Kidney (tissue), 22 donors: Measurements from ENCODE around the gene FKBP1B. TPM values are rescaled to one million over a fixed set of nuclear protein-coding genes. Genes with fewer than 3 reads are reported as not detected.

Experiments
- DNase-seq, 5 donors: peaks; one replicate each; pipeline ENCODE4 v3.0.0-alpha.2; 2013 to 2020
- FAIRE-seq: peaks from 2 replicates; lab custom pipeline; 2012; peaks lifted over from hg19 to GRCh38; lab: Jason Lieb, UNC
- H3K27ac ChIP-seq, 2 donors: one replicate each; pipeline ENCODE4 v1.7.0; 2013; ENCODE audit warnings: low read depth in 2 of 2, low read length in 2 of 2, inconsistent platforms in 1 of 2
- H3K27me3 ChIP-seq: one replicate; pipeline ENCODE4 v1.7.1; 2013; ENCODE audit warnings: low read length, inconsistent platforms; ENCODE audit not compliant: control insufficient read depth, insufficient read depth
- H3K36me3 ChIP-seq, 3 donors: one replicate each; pipeline versions ENCODE4 v1.7.0 to v1.7.1; 2013; ENCODE audit warnings: low read length in 3 of 3, control low read depth in 1 of 3, inconsistent platforms in 1 of 3; ENCODE audit not compliant: insufficient read depth in 3 of 3, control insufficient read depth in 2 of 3
- H3K4me1 ChIP-seq, 3 donors: one replicate each; pipeline versions ENCODE4 v1.7.0 to v1.7.1; 2013; ENCODE audit warnings: low read length in 3 of 3, inconsistent platforms in 1 of 3, low read depth in 1 of 3; ENCODE audit not compliant: control insufficient read depth in 2 of 3, insufficient read depth in 2 of 3
- H3K4me3 ChIP-seq, 3 donors: one replicate each; pipeline versions ENCODE4 v1.7.0 to v1.8.1; 2013; ENCODE audit warnings: low read length in 3 of 3, control low read depth in 1 of 3, inconsistent platforms in 1 of 3
- H3K9ac ChIP-seq, 3 donors: one replicate each; pipeline versions ENCODE4 v1.7.0 to v1.7.1; 2013; ENCODE audit warnings: low read length in 3 of 3, control low read depth in 1 of 3, inconsistent platforms in 1 of 3
- H3K9me3 ChIP-seq, 3 donors: one replicate each; pipeline versions ENCODE4 v1.7.0 to v1.7.1; 2013; ENCODE audit warnings: low read length in 3 of 3, control low read depth in 1 of 3, inconsistent platforms in 1 of 3; ENCODE audit not compliant: control insufficient read depth in 2 of 3, insufficient read depth in 1 of 3
- intact Hi-C: fragments of 100-400 bp; cut with DNase I; formaldehyde crosslinking; loops from one replicate; pipeline ENCODE4 v1.11.1; 2022
- long read RNA-seq, 10 donors: library from polyadenylated mRNA in 1 of 10; unstranded in 1 of 10; transcript quantifications; one replicate each; pipeline ENCODE4 v2.0.0 and lab custom pipeline, GENCODE V29; 2021 to 2026
- polyA plus RNA-seq: library from polyadenylated mRNA; stranded (reverse); fragments of 350-450 nt; fragmentation: Illumina TruSeq; extraction: RNeasy Lipid Tissue Mini Kit (QIAGEN cat#74804); gene quantifications from one replicate; pipeline ENCODE4 v1.2.3, GENCODE V29; 2014; ENCODE audit warnings: low read depth, low replicate concordance; ENCODE audit not compliant: insufficient read depth
- total RNA-seq: library from RNA; stranded (reverse); fragmentation: NEBNext Ultra II Directional; extraction: Animal tissue kit (Norgen Biotek cat#: 25700); gene quantifications from one replicate; pipeline ENCODE4 v1.2.1, GENCODE V29; 2021
- TF ChIP-seq, protein P1 (sequence below): IDR thresholded peaks from 3 replicates; pipeline ENCODE4 v1.5.1; 2012; ENCODE audit warnings: mild to moderate bottlenecking, moderate library complexity, borderline replicate concordance; ENCODE audit not compliant: insufficient read depth; ENCODE audit errors: extremely low read depth
- donor health status: control.
- donor health status: control.
- donor health status: control.
- donor health status: control.
- donor health status: control.
- donor health status: DM: yes; HTN: yes; CAD: no.
- donor health status: Normal renal cell carcinoma (clear cell type).

The FKBP1B gene
- total RNA-seq (11.8 TPM), polyA plus RNA-seq (19.8 TPM)
- long read RNA-seq, donor 1, partial matches to known transcripts = 0 of 4 reads
- long read RNA-seq, donor 1, other reads (novel, unspliced or antisense) = 0 of 4 reads
- long read RNA-seq, donor 2, transcript FKBP1B-201 (4 exons, 952 nt) = major isoform, 5 of 7 reads
- long read RNA-seq, donor 2, partial matches to known transcripts = 0 of 7 reads
- long read RNA-seq, donor 2, other reads (novel, unspliced or antisense) = 0 of 7 reads
- long read RNA-seq, donor 3, partial matches to known transcripts = 0 of 6 reads
- long read RNA-seq, donor 3, other reads (novel, unspliced or antisense) = 0 of 6 reads
- long read RNA-seq, donor 4, partial matches to known transcripts = 0 of 1 reads
- long read RNA-seq, donor 4, other reads (novel, unspliced or antisense) = 0 of 1 reads
- long read RNA-seq, donor 5 = 0 reads
- long read RNA-seq, donor 6, transcript FKBP1B-202 (4 exons, 1,010 nt) = major isoform, 5 of 8 reads
- long read RNA-seq, donor 6, partial matches to known transcripts = 0 of 8 reads
- long read RNA-seq, donor 6, other reads (novel, unspliced or antisense) = 0 of 8 reads
- long read RNA-seq, donor 7, partial matches to known transcripts = 1 of 7 reads
- long read RNA-seq, donor 7, other reads (novel, unspliced or antisense) = 0 of 7 reads
- long read RNA-seq, donor 8, partial matches to known transcripts = 0 of 1 reads
- long read RNA-seq, donor 8, other reads (novel, unspliced or antisense) = 0 of 1 reads
- long read RNA-seq, donor 9, partial matches to known transcripts = 0 of 1 reads
- long read RNA-seq, donor 9, other reads (novel, unspliced or antisense) = 0 of 1 reads
- long read RNA-seq, donor 10, partial matches to known transcripts = 0 of 5 reads
- long read RNA-seq, donor 10, other reads (novel, unspliced or antisense) = 0 of 5 reads

DNA sequence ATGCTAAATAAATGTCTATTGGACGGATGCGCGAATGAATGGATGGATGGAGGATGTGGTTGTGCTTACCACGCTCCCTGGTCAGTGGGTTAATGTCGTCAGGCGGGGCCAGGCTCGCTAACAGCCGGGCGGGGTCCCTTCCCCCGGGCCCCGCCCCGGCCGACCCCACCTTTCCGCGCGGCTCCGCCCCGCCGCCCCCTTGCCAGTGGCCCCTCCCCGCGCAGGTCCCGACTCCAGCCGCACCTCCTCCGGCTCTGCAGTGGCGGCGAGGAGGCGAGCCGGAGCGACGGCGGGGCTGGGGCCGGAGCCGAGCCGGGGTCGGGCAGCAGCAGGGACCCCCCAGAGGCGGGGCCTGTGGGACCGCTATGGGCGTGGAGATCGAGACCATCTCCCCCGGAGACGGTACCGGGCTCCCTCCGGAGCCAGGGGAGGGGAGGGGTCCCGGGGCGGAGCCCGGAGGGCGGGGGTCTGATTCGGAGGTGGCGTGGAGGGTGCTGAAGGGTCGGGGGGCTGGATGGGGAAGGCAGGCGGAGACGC lies at the start of gene FKBP1B:
Gene FKBP1B (plus strand): TSS at position 257 of the 537 bp plus-strand sequence. CDS start 109 bp downstream, at position 366.
- Histone ChIP-seq H3K4me3 (peak within 1 kb of the TSS; percentile 51 to 64 (median 54)), H3K9ac (peak within 1 kb of the TSS; percentile 6 to 67 (median 43)), H3K27ac (no peak within 1 kb of the TSS), H3K4me1 (peaks cover 0 to 13% (median 8%) of the 10 kb centered on the region in 3 donors), H3K27me3 (no peaks in the 10 kb centered on the region), H3K36me3 (no peaks in the 10 kb centered on the region), H3K9me3 (no peaks in the 10 kb centered on the region)
- TF ChIP-seq, protein P1, sequence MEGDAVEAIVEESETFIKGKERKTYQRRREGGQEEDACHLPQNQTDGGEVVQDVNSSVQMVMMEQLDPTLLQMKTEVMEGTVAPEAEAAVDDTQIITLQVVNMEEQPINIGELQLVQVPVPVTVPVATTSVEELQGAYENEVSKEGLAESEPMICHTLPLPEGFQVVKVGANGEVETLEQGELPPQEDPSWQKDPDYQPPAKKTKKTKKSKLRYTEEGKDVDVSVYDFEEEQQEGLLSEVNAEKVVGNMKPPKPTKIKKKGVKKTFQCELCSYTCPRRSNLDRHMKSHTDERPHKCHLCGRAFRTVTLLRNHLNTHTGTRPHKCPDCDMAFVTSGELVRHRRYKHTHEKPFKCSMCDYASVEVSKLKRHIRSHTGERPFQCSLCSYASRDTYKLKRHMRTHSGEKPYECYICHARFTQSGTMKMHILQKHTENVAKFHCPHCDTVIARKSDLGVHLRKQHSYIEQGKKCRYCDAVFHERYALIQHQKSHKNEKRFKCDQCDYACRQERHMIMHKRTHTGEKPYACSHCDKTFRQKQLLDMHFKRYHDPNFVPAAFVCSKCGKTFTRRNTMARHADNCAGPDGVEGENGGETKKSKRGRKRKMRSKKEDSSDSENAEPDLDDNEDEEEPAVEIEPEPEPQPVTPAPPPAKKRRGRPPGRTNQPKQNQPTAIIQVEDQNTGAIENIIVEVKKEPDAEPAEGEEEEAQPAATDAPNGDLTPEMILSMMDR = no peak
- intact Hi-C loops = no loop called here
- FAIRE-seq (no peak), DNase-seq (peak; percentile 67 to 86 (median 77))

DNA sequence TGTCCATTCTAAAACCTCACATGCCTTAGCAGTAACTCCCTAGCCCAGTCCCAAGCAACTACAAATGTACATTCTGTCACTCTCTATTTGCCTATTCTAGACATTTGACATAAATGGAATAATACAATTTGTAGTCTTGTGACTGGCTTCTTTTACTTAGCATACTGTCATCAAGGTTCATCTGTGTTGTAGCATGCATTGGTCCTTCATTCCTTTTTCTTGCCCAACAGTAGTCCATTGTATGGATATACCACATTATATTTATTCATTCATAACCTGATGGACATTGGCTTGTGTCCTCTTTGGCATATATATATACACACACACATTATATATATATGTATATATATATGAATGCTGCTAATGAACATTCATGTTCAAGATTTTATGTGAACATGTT lies 41.8 kb upstream of the FKBP1B start:
- FAIRE-seq = no peak
- H3K4me3 ChIP-seq = no peak overlapping the region
- intact Hi-C loops = no loop called here
- H3K4me1 ChIP-seq = peaks cover 0 to 2% (median 0%) of the 10 kb centered on the region in 3 donors
- TF ChIP-seq, protein P1 = no peak
- H3K27me3 ChIP-seq = no peaks in the 10 kb centered on the region
- H3K9me3 ChIP-seq = no peaks in the 10 kb centered on the region
- H3K36me3 ChIP-seq = no peaks in the 10 kb centered on the region
- H3K27ac ChIP-seq = no peak overlapping the region
- no peak overlapping the region for H3K9ac ChIP-seq
- no peak for DNase-seq

DNA sequence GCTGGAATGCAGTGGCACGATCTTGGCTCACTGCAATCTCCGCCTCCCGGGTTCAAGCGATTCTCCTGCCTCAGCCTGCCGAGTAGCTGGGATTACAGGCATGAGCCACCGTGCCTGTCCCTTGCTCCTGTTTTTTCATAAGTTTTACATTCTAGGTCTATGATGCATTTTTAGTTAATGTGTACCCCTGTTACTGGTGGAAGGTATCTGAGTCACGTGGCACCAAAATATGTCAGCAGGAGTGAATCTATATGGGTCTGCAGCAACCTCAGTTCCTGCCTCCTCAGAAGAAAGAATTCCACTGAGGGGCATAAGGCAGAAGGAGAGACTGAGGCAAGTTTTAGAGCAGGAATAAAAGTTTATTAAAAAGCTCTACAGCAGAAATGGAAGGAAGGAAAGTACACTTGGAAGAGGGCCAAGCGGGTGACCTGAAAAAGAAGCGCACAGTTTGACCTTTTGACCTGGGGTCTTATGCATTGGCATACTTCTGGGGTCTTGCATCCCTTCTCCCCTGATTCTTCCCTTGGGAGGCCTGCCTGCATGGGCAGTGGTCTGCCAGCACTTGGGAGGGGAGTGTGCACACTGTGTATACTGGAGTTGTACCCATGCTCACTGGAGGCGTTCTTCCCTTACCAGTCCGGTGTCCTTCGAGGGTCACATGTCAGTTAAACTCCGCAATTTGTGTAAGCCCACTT lies 40.7 kb upstream of the FKBP1B start:
- no peaks in the 10 kb centered on the region for H3K36me3 ChIP-seq
- DNase-seq (peak in 1 of 5 donors; percentile 34), FAIRE-seq (no peak)
- H3K4me1 ChIP-seq = peaks cover 0 to 2% (median 0%) of the 10 kb centered on the region in 3 donors
- no peak overlapping the region for H3K9ac ChIP-seq
- no peaks in the 10 kb centered on the region for H3K9me3 ChIP-seq
- no peaks in the 10 kb centered on the region for H3K27me3 ChIP-seq
- TF ChIP-seq, protein P1 = no peak
- H3K4me3 ChIP-seq = no peak overlapping the region
- intact Hi-C loops = no loop called here
- H3K27ac ChIP-seq = no peak overlapping the region
